ENCODE measurements around the gene ARID1B.
A peak's percentile ranks its signal among the peaks of the same experiment; 100 is the strongest.

ARID1B gene

DNA sequence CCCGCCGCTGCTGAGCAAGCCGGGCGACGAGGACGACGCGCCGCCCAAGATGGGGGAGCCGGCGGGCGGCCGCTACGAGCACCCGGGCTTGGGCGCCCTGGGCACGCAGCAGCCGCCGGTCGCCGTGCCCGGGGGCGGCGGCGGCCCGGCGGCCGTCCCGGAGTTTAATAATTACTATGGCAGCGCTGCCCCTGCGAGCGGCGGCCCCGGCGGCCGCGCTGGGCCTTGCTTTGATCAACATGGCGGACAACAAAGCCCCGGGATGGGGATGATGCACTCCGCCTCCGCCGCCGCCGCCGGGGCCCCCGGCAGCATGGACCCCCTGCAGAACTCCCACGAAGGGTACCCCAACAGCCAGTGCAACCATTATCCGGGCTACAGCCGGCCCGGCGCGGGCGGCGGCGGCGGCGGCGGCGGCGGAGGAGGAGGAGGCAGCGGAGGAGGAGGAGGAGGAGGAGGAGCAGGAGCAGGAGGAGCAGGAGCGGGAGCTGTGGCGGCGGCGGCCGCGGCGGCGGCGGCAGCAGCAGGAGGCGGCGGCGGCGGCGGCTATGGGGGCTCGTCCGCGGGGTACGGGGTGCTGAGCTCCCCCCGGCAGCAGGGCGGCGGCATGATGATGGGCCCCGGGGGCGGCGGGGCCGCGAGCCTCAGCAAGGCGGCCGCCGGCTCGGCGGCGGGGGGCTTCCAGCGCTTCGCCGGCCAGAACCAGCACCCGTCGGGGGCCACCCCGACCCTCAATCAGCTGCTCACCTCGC lies 1.5 kb downstream of the ARID1B start:
- H3K9me3 ChIP-seq (replicated peaks in 1 of 2; ENCODE audit: control insufficient read depth in 2 of 2, insufficient read depth in 1 of 2, low read depth in 1 of 2, low read length in 2 of 2): no peaks in the 10 kb centered on the region
- H3K4me2 ChIP-seq (ENCODE audit: insufficient read depth, low read length, poor library complexity, severe bottlenecking): peak overlapping the region; percentile 57
- peak; percentile 41 for DNase-seq (ENCODE audit: low spot score)
- peak overlapping the region; percentile 17 for H4K8ac ChIP-seq (ENCODE audit: low read depth, low read length)
- H3K4ac ChIP-seq (ENCODE audit: low read length): peak overlapping the region; percentile 99
- peak overlapping the region; percentile 94 for H2AK5ac ChIP-seq (ENCODE audit: low read depth, low read length)
- peak overlapping the region; percentile 100 for H3K23ac ChIP-seq (ENCODE audit: low read depth, low read length, poor library complexity)
- H3K79me1 ChIP-seq (ENCODE audit: low read depth, low read length): peaks cover 5% of the 10 kb centered on the region
- peak overlapping the region; percentile 100 for H3K9ac ChIP-seq (ENCODE audit: low read depth, low read length, poor library complexity)
- peak overlapping the region; percentile 100 for H3K14ac ChIP-seq (ENCODE audit: low read length)
- peak overlapping the region; percentile 67 to 91 for H3K4me3 ChIP-seq (ENCODE audit: low read length in 2 of 2)
- H2BK5ac ChIP-seq (ENCODE audit: low read length): peak overlapping the region; percentile 98
- no peaks in the 10 kb centered on the region for H3K36me3 ChIP-seq (replicated peaks in 1 of 2; ENCODE audit: control insufficient read depth in 2 of 2, insufficient read depth in 2 of 2, low read length in 2 of 2)
- H4K91ac ChIP-seq (ENCODE audit: low read depth, low read length, poor library complexity): peak overlapping the region; percentile 53
- H3K27ac ChIP-seq (replicated peaks; ENCODE audit: low read length): peak overlapping the region; percentile 98
- H2BK12ac ChIP-seq (ENCODE audit: low read length): no peak overlapping the region
- H2BK15ac ChIP-seq (ENCODE audit: low read length): peak overlapping the region; percentile 81
- H3K27me3 ChIP-seq (ENCODE audit: control insufficient read depth in 3 of 3, insufficient read depth in 3 of 3, low read depth in 1 of 3, low read length in 3 of 3): no peaks in the 10 kb centered on the region
- peaks cover 8 to 37% of the 10 kb centered on the region in 2 donors for H3K4me1 ChIP-seq (ENCODE audit: control insufficient read depth in 2 of 2, insufficient read depth in 1 of 2, low read depth in 1 of 2, low read length in 2 of 2)
- H2AFZ ChIP-seq (ENCODE audit: low read length): peak overlapping the region; percentile 89
- peak overlapping the region; percentile 99 for H3K18ac ChIP-seq (ENCODE audit: low read length)
- WGBS, 2 donors (ENCODE audit: extremely low coverage in 2 of 2, insufficient read length in 2 of 2, insufficient replicate concordance in 1 of 2): no CpG with 5 or more reads among the region's 100 CpGs
- H2BK120ac ChIP-seq (ENCODE audit: low read depth, low read length): peak overlapping the region; percentile 91

DNA sequence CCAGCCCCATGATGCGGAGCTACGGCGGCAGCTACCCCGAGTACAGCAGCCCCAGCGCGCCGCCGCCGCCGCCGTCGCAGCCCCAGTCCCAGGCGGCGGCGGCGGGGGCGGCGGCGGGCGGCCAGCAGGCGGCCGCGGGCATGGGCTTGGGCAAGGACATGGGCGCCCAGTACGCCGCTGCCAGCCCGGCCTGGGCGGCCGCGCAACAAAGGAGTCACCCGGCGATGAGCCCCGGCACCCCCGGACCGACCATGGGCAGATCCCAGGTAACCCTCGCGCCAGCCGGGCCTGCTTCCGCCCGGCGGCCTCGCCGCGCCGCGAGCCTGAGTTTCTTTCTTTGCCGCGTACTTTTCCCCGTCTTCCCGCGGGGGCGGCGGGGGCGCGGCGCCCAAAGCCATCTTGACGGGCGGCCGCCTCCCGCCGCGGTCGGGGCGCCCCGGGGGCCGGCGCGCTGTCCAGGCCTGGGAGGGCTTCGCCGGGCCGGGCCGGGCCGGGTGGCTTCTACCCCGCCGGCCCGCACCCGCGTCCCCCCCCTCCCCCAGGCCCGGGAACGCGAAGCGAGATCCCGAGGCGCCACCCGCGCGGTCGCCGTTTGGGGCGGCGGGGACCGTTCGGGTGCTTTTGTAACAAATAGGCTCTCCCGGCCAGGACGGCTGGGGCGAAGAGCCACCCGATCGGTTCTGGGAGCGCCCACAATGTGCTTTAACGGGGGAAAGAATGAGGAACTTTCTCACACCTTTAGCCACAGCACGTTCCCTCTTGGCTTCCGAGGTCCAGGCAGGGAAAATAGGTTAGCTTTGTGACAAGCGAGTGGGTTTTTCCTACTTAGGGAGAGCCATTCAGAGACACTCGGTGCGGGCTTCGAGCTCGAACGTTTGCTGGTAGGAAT lies 2.3 kb downstream of the ARID1B start:
- Histone ChIP-seq H3K23ac (ENCODE audit: low read depth, low read length, poor library complexity) (peak overlapping the region; percentile 100), H3K36me3 (replicated peaks in 1 of 2; ENCODE audit: control insufficient read depth in 2 of 2, insufficient read depth in 2 of 2, low read length in 2 of 2) (peaks cover 0 to 5% of the 10 kb centered on the region in 2 donors), H2BK5ac (ENCODE audit: low read length) (peak overlapping the region; percentile 98), H3K4me2 (ENCODE audit: insufficient read depth, low read length, poor library complexity, severe bottlenecking) (peak overlapping the region; percentile 78), H3K27ac (replicated peaks; ENCODE audit: low read length) (peak overlapping the region; percentile 69), H4K8ac (ENCODE audit: low read depth, low read length) (no peak overlapping the region), H3K9ac (ENCODE audit: low read depth, low read length, poor library complexity) (peak overlapping the region; percentile 93), H2BK120ac (ENCODE audit: low read depth, low read length) (peak overlapping the region; percentile 81), H3K14ac (ENCODE audit: low read length) (peak overlapping the region; percentile 31), H2AFZ (ENCODE audit: low read length) (peak overlapping the region; percentile 89), H3K79me1 (ENCODE audit: low read depth, low read length) (peaks cover 5% of the 10 kb centered on the region), H2BK12ac (ENCODE audit: low read length) (no peak overlapping the region), H3K18ac (ENCODE audit: low read length) (peak overlapping the region; percentile 99), H4K91ac (ENCODE audit: low read depth, low read length, poor library complexity) (peak overlapping the region; percentile 85), H3K9me3 (replicated peaks in 1 of 2; ENCODE audit: control insufficient read depth in 2 of 2, insufficient read depth in 1 of 2, low read depth in 1 of 2, low read length in 2 of 2) (no peaks in the 10 kb centered on the region), H3K4me3 (ENCODE audit: low read length in 2 of 2) (peak overlapping the region; percentile 67 to 91), H3K27me3 (ENCODE audit: control insufficient read depth in 3 of 3, insufficient read depth in 3 of 3, low read depth in 1 of 3, low read length in 3 of 3) (no peaks in the 10 kb centered on the region), H2AK5ac (ENCODE audit: low read depth, low read length) (peak overlapping the region; percentile 94), H3K4ac (ENCODE audit: low read length) (no peak overlapping the region), H3K4me1 (ENCODE audit: control insufficient read depth in 2 of 2, insufficient read depth in 1 of 2, low read depth in 1 of 2, low read length in 2 of 2) (peaks cover 7 to 38% of the 10 kb centered on the region in 2 donors), H2BK15ac (ENCODE audit: low read length) (peak overlapping the region; percentile 49)
- no CpG with 5 or more reads among the region's 108 CpGs for WGBS, 2 donors (ENCODE audit: extremely low coverage in 2 of 2, insufficient read length in 2 of 2, insufficient replicate concordance in 1 of 2)
- DNase-seq (ENCODE audit: low spot score): peak; percentile 26

DNA sequence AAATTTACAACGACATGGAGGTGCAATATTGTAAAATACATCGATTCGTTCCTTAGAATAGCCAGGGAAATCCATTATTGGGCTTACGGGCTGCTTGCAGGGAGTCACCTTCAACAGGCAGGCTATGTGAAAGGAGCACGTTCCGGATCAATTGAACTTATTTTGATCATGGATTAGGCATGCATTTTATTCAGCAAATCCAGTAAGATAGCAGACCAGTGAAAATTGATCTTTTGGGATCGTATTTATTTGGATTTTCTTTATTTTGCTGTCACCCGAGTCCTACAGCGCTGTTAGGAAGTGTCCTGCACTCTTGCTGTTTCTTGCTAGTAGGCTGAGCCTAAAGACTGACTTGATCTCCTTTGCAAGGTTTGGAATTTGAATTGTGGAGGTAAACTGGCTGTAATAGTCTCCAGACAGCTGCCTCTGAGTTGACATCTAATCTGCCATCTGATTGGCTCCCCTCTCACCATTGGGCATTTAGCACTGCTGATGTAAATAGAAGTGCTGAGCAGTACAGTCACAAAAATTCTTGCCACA lies 3.0 kb downstream of the ARID1B start:
- H2BK5ac ChIP-seq (ENCODE audit: low read length): peak overlapping the region; percentile 98
- WGBS, 2 donors (ENCODE audit: extremely low coverage in 2 of 2, insufficient read length in 2 of 2, insufficient replicate concordance in 1 of 2): no CpG with 5 or more reads among the region's 9 CpGs
- no peak overlapping the region for H2BK120ac ChIP-seq (ENCODE audit: low read depth, low read length)
- H2AFZ ChIP-seq (ENCODE audit: low read length): no peak overlapping the region
- peaks cover 2 to 32% of the 10 kb centered on the region in 2 donors for H3K4me1 ChIP-seq (ENCODE audit: control insufficient read depth in 2 of 2, insufficient read depth in 1 of 2, low read depth in 1 of 2, low read length in 2 of 2)
- peak overlapping the region; percentile 2 for H3K27ac ChIP-seq (replicated peaks; ENCODE audit: low read length)
- H2AK5ac ChIP-seq (ENCODE audit: low read depth, low read length): no peak overlapping the region
- H3K14ac ChIP-seq (ENCODE audit: low read length): no peak overlapping the region
- no peak overlapping the region for H3K4ac ChIP-seq (ENCODE audit: low read length)
- H3K9me3 ChIP-seq (replicated peaks in 1 of 2; ENCODE audit: control insufficient read depth in 2 of 2, insufficient read depth in 1 of 2, low read depth in 1 of 2, low read length in 2 of 2): no peaks in the 10 kb centered on the region
- peak overlapping the region; percentile 78 for H3K4me2 ChIP-seq (ENCODE audit: insufficient read depth, low read length, poor library complexity, severe bottlenecking)
- H3K23ac ChIP-seq (ENCODE audit: low read depth, low read length, poor library complexity): no peak overlapping the region
- H3K9ac ChIP-seq (ENCODE audit: low read depth, low read length, poor library complexity): no peak overlapping the region
- DNase-seq (ENCODE audit: low spot score): peak; percentile 63
- no peak overlapping the region for H2BK15ac ChIP-seq (ENCODE audit: low read length)
- H3K79me1 ChIP-seq (ENCODE audit: low read depth, low read length): peaks cover 5% of the 10 kb centered on the region
- no peak overlapping the region for H4K91ac ChIP-seq (ENCODE audit: low read depth, low read length, poor library complexity)
- H3K27me3 ChIP-seq (ENCODE audit: control insufficient read depth in 3 of 3, insufficient read depth in 3 of 3, low read depth in 1 of 3, low read length in 3 of 3): no peaks in the 10 kb centered on the region
- peak overlapping the region; percentile 67 to 91 for H3K4me3 ChIP-seq (ENCODE audit: low read length in 2 of 2)
- H3K36me3 ChIP-seq (replicated peaks in 1 of 2; ENCODE audit: control insufficient read depth in 2 of 2, insufficient read depth in 2 of 2, low read length in 2 of 2): peaks cover 1 to 12% of the 10 kb centered on the region in 2 donors
- no peak overlapping the region for H2BK12ac ChIP-seq (ENCODE audit: low read length)
- no peak overlapping the region for H4K8ac ChIP-seq (ENCODE audit: low read depth, low read length)
- no peak overlapping the region for H3K18ac ChIP-seq (ENCODE audit: low read length)
